ENCODE results near the gene PLCG2.

GRCh38 chr16:81939164-81940056 is 160.3 kb downstream of the PLCG2 start:
- TF ChIP-seq CTCF (IDR thresholded peaks at IDR 0.05; ENCODE audit: low read depth, low read length) (peak; percentile 9), POLR2A (IDR thresholded peaks at IDR 0.05; ENCODE audit: extremely low read depth, insufficient read length) (no peak), MYC (IDR thresholded peaks at IDR 0.05; ENCODE audit: low read depth, low read length) (no peak)

Data from NB4 (cell line).